OCI-LY3 (cell line): ENCODE results near the gene SERPINF2.

ENCODE experiments used
- CTCF ChIP-seq: fragments of 200-600, 300-600 bp; sonication (generic); IDR thresholded peaks from 2 replicates; pipeline ENCODE4 v1.5.1; 2014; ENCODE audit warnings: antibody characterized with exemption, low read length, low read depth
- EZH2phosphoT487 ChIP-seq: fragments of 200-600 bp; shearing (Covaris generic); IDR thresholded peaks from 2 replicates; pipeline ENCODE4 v1.6.1; 2018; ENCODE audit warnings: antibody characterized with exemption, mixed run types, low read depth

- no peak for TF ChIP-seq CTCF
- no peak for TF ChIP-seq EZH2phosphoT487
Observed at GRCh38 chr17:1785930-1786329, 43.3 kb downstream of the SERPINF2 start.
